Measurements from ENCODE around the gene WWC2. TPM values are rescaled to one million over a fixed set of nuclear protein-coding genes. Genes with fewer than 3 reads are reported as not detected.

WWC2 gene
- total RNA-seq, 6 experiments from 2014 or later, result 86.3 to 114 (median 95.2) TPM

GRCh38 chr4:183180096-183180495 lies 81.0 kb downstream of the WWC2 start:
- no peak overlapping the region for H3K4me3 Mint-ChIP-seq
- no peaks in the 10 kb centered on the region; the same call in 1 of the 2 replicates for H3K27me3 Mint-ChIP-seq (ENCODE audit: insufficient read depth)
- peaks cover 84% of the 10 kb centered on the region for H3K4me1 Mint-ChIP-seq (ENCODE audit: low read depth)
- no peaks in the 10 kb centered on the region for H3K9me3 Mint-ChIP-seq
- H3K36me3 Mint-ChIP-seq (ENCODE audit: low read depth), result peaks cover 25% of the 10 kb centered on the region
- DNase-seq, result no peak
- no peak for TF ChIP-seq CTCF (IDR thresholded peaks at IDR 0.05)
- 0 out of 2 replicates have a peak overlapping the region, but pooled peaks have one; percentile 11 for H3K27ac Mint-ChIP-seq

- Mint-ChIP-seq H3K27ac (no peak overlapping the region), H3K36me3 (ENCODE audit: low read depth) (peaks cover 25% of the 10 kb centered on the region), H3K4me1 (ENCODE audit: low read depth) (peaks cover 84% of the 10 kb centered on the region), H3K4me3 (no peak overlapping the region), H3K9me3 (no peaks in the 10 kb centered on the region), H3K27me3 (ENCODE audit: insufficient read depth) (no peaks in the 10 kb centered on the region; the same call in 1 of the 2 replicates)
- no peak for DNase-seq
- TF ChIP-seq CTCF (IDR thresholded peaks at IDR 0.05), result no peak
These were observed 81.6 kb downstream of the WWC2 start for GRCh38 chr4:183180621-183181020.

- H3K4me1 Mint-ChIP-seq (ENCODE audit: low read depth), result peaks cover 81% of the 10 kb centered on the region
- TF ChIP-seq CTCF (IDR thresholded peaks at IDR 0.05), result no peak
These were observed 82.0 kb downstream of the WWC2 start for GRCh38 chr4:183181081-183181480.

GRCh38 chr4:183182873-183183725 lies 84.0 kb downstream of the WWC2 start:
- H3K36me3 Mint-ChIP-seq (ENCODE audit: low read depth), result peaks cover 31% of the 10 kb centered on the region
- H3K27me3 Mint-ChIP-seq (ENCODE audit: insufficient read depth), result no peaks in the 10 kb centered on the region; the same call in 1 of the 2 replicates
- no peaks in the 10 kb centered on the region for H3K9me3 Mint-ChIP-seq
- H3K4me1 Mint-ChIP-seq (ENCODE audit: low read depth), result peaks cover 70% of the 10 kb centered on the region
- no peak for TF ChIP-seq CTCF (IDR thresholded peaks at IDR 0.05)
- DNase-seq, result peak; percentile 83
- peak overlapping the region; percentile 68 for H3K4me3 Mint-ChIP-seq
- H3K27ac Mint-ChIP-seq, result peak overlapping the region; percentile 68

More at GRCh38 chr4:183181081-183181480, 82.0 kb downstream of the WWC2 start:
- Mint-ChIP-seq H3K27me3 (ENCODE audit: insufficient read depth) (no peaks in the 10 kb centered on the region; the same call in 1 of the 2 replicates), H3K9me3 (no peaks in the 10 kb centered on the region), H3K4me3 (no peak overlapping the region), H3K36me3 (ENCODE audit: low read depth) (peaks cover 25% of the 10 kb centered on the region), H3K27ac (no peak overlapping the region)
- DNase-seq, result no peak

GRCh38 chr4:183183906-183184535 lies 85.0 kb downstream of the WWC2 start:
- TF ChIP-seq CTCF (IDR thresholded peaks at IDR 0.05), result no peak
- DNase-seq, result no peak
- Mint-ChIP-seq H3K27ac (no peak overlapping the region; the same call in 1 of the 2 replicates), H3K27me3 (ENCODE audit: insufficient read depth) (no peaks in the 10 kb centered on the region; the same call in 1 of the 2 replicates), H3K36me3 (ENCODE audit: low read depth) (peaks cover 28% of the 10 kb centered on the region), H3K4me3 (no peak overlapping the region; the same call in 1 of the 2 replicates), H3K9me3 (no peaks in the 10 kb centered on the region), H3K4me1 (ENCODE audit: low read depth) (peaks cover 68% of the 10 kb centered on the region)

Data from HFFc6 (cell line).